Measurements from ENCODE around the gene ANKRD33B. TPM values are rescaled to one million over a fixed set of nuclear protein-coding genes. Genes with fewer than 3 reads are reported as not detected.
"Not testable (repeated sequence)": the region's sequence is repeated elsewhere in the genome, so short reads cannot be mapped to it uniquely, and the experiment has no call there.

Gene ANKRD33B
- polyA plus RNA-seq, 1 donor from 2014 or later: 1.5 TPM

- peak overlapping the region in 1 of 4 donors; percentile 18 for H3K4me3 Mint-ChIP-seq
- H3K9me3 Mint-ChIP-seq: no peaks in the 10 kb centered on the region
- no peaks in the 10 kb centered on the region for H3K36me3 Mint-ChIP-seq
- H3K4me1 Mint-ChIP-seq: peaks cover 33 to 42% (median 33%) of the 10 kb centered on the region in 3 donors
- no peaks in the 10 kb centered on the region for H3K27me3 Mint-ChIP-seq
- H3K27ac Mint-ChIP-seq: no peak overlapping the region
Measured at GRCh38 chr5:10559871-10560270, 4.0 kb upstream of the ANKRD33B start.

- Mint-ChIP-seq H3K4me1 (peaks cover 35 to 46% (median 42%) of the 10 kb centered on the region in 3 donors), H3K36me3 (no peaks in the 10 kb centered on the region), H3K27ac (peak overlapping the region; percentile 86 to 99 (median 93)), H3K9me3 (no peaks in the 10 kb centered on the region), H3K4me3 (peak overlapping the region; percentile 75 to 96 (median 88)), H3K27me3 (no peaks in the 10 kb centered on the region)
Measured at GRCh38 chr5:10562201-10563109, 1.4 kb upstream of the ANKRD33B start.

- H3K4me1 Mint-ChIP-seq: peaks cover 39 to 47% (median 44%) of the 10 kb centered on the region in 3 donors
- peak overlapping the region; percentile 86 to 99 (median 93) for H3K27ac Mint-ChIP-seq
- no peaks in the 10 kb centered on the region for H3K36me3 Mint-ChIP-seq
- peak overlapping the region; percentile 75 to 96 (median 88) for H3K4me3 Mint-ChIP-seq
- no peaks in the 10 kb centered on the region for H3K27me3 Mint-ChIP-seq
- no peaks in the 10 kb centered on the region for H3K9me3 Mint-ChIP-seq
Measured at GRCh38 chr5:10563110-10563944, 543 bp upstream of the ANKRD33B start.

- Mint-ChIP-seq H3K27ac (peak overlapping the region; percentile 91 to 99 (median 97)), H3K9me3 (no peaks in the 10 kb centered on the region), H3K36me3 (no peaks in the 10 kb centered on the region), H3K27me3 (no peaks in the 10 kb centered on the region), H3K4me1 (peaks cover 43 to 50% (median 43%) of the 10 kb centered on the region in 3 donors), H3K4me3 (peak overlapping the region; percentile 94 to 97 (median 96))
Measured at GRCh38 chr5:10564838-10565784, 1.2 kb downstream of the ANKRD33B start.

- peak overlapping the region; percentile 94 to 97 (median 96) for H3K4me3 Mint-ChIP-seq
- peaks cover 39 to 51% (median 42%) of the 10 kb centered on the region in 3 donors for H3K4me1 Mint-ChIP-seq
- H3K27me3 Mint-ChIP-seq: no peaks in the 10 kb centered on the region
- H3K36me3 Mint-ChIP-seq: no peaks in the 10 kb centered on the region
- peak overlapping the region; percentile 91 to 99 (median 97) for H3K27ac Mint-ChIP-seq
- no peaks in the 10 kb centered on the region for H3K9me3 Mint-ChIP-seq
Measured at GRCh38 chr5:10565785-10566542, 2.1 kb downstream of the ANKRD33B start.

GRCh38 chr5:10566543-10567068 lies 2.7 kb downstream of the ANKRD33B start:
- Mint-ChIP-seq H3K4me1 (peaks cover 33 to 47% (median 37%) of the 10 kb centered on the region in 3 donors), H3K27ac (peak overlapping the region; percentile 83 to 99 (median 97)), H3K27me3 (no peaks in the 10 kb centered on the region), H3K36me3 (no peaks in the 10 kb centered on the region), H3K9me3 (no peaks in the 10 kb centered on the region), H3K4me3 (peak overlapping the region; percentile 94 to 97 (median 96))

GRCh38 chr5:10567121-10567591 lies 3.3 kb downstream of the ANKRD33B start:
- H3K4me1 Mint-ChIP-seq: peaks cover 28 to 43% (median 34%) of the 10 kb centered on the region in 3 donors
- H3K27me3 Mint-ChIP-seq: no peaks in the 10 kb centered on the region
- peak overlapping the region; percentile 94 to 97 (median 96) for H3K4me3 Mint-ChIP-seq
- H3K36me3 Mint-ChIP-seq: no peaks in the 10 kb centered on the region
- H3K27ac Mint-ChIP-seq: peak overlapping the region; percentile 69 to 99 (median 97)
- H3K9me3 Mint-ChIP-seq: no peaks in the 10 kb centered on the region

GRCh38 chr5:10567781-10568321 lies 4.0 kb downstream of the ANKRD33B start:
- H3K9me3 Mint-ChIP-seq: no peaks in the 10 kb centered on the region
- no peaks in the 10 kb centered on the region for H3K36me3 Mint-ChIP-seq
- peaks cover 25 to 42% (median 32%) of the 10 kb centered on the region in 3 donors for H3K4me1 Mint-ChIP-seq
- H3K27ac Mint-ChIP-seq: peak overlapping the region; percentile 45 to 99 (median 55)
- peak overlapping the region; percentile 72 to 97 (median 95) for H3K4me3 Mint-ChIP-seq
- no peaks in the 10 kb centered on the region for H3K27me3 Mint-ChIP-seq

- not testable (repeated sequence) for H3K9me3 Mint-ChIP-seq, H3K27me3 Mint-ChIP-seq, H3K4me3 Mint-ChIP-seq, H3K36me3 Mint-ChIP-seq, H3K27ac Mint-ChIP-seq
- peaks cover 32 to 44% (median 33%) of the 10 kb centered on the region in 3 donors for H3K4me1 Mint-ChIP-seq
Measured at GRCh38 chr5:10570540-10570939, 6.7 kb downstream of the ANKRD33B start.

GRCh38 chr5:10572451-10572850 lies 8.6 kb downstream of the ANKRD33B start:
- peak overlapping the region in 1 of 3 donors; percentile 57 for H3K27ac Mint-ChIP-seq
- peaks cover 3% of the 10 kb centered on the region for H3K36me3 Mint-ChIP-seq
- peaks cover 0 to 1% (median 0%) of the 10 kb centered on the region in 3 donors for H3K9me3 Mint-ChIP-seq
- H3K4me1 Mint-ChIP-seq: peaks cover 26 to 39% (median 29%) of the 10 kb centered on the region in 3 donors
- no peak overlapping the region for H3K4me3 Mint-ChIP-seq
- H3K27me3 Mint-ChIP-seq: no peaks in the 10 kb centered on the region

- Mint-ChIP-seq H3K9me3 (peaks cover 0 to 1% (median 0%) of the 10 kb centered on the region in 3 donors), H3K36me3 (peaks cover 3% of the 10 kb centered on the region), H3K4me3 (peak overlapping the region in 3 of 4 donors; percentile 15 to 75 (median 56)), H3K27ac (no peak overlapping the region), H3K4me1 (peaks cover 27 to 39% (median 28%) of the 10 kb centered on the region in 3 donors), H3K27me3 (no peaks in the 10 kb centered on the region)
Measured at GRCh38 chr5:10573487-10574145, 9.7 kb downstream of the ANKRD33B start.

- peaks cover 38 to 47% (median 39%) of the 10 kb centered on the region in 3 donors for H3K4me1 Mint-ChIP-seq
- H3K4me3 Mint-ChIP-seq, H3K9me3 Mint-ChIP-seq, H3K36me3 Mint-ChIP-seq, H3K27ac Mint-ChIP-seq, H3K27me3 Mint-ChIP-seq: not testable (repeated sequence)
Measured at GRCh38 chr5:10574879-10575278, 11.0 kb downstream of the ANKRD33B start.

Measured in IgD-negative memory B cell (primary cell).